GM12801 (cell line): ENCODE results near the gene DNAJC24.

ENCODE experiments used
- CTCF ChIP-seq: IDR thresholded peaks from one replicate; pipeline ENCODE4 v1.5.1; 2011; ENCODE audit warnings: control low read depth; ENCODE audit not compliant: insufficient read length; ENCODE audit errors: extremely low read depth

DNAJC24 gene

GRCh38 chr11:31415435-31415834 lies 45.8 kb downstream of the DNAJC24 start:
- no peak for TF ChIP-seq CTCF

- TF ChIP-seq CTCF = no peak
Measured at GRCh38 chr11:31417357-31417756, 47.7 kb downstream of the DNAJC24 start.

GRCh38 chr11:31417816-31418215 lies 48.2 kb downstream of the DNAJC24 start:
- no peak for TF ChIP-seq CTCF

- no peak for TF ChIP-seq CTCF
Measured at GRCh38 chr11:31419138-31419537, 49.5 kb downstream of the DNAJC24 start.

GRCh38 chr11:31419669-31420068 lies 50.0 kb downstream of the DNAJC24 start:
- TF ChIP-seq CTCF = no peak

- no peak for TF ChIP-seq CTCF
Measured at GRCh38 chr11:31421820-31422219, 52.2 kb downstream of the DNAJC24 start.

- no peak for TF ChIP-seq CTCF
Measured at GRCh38 chr11:31422703-31423102, 53.0 kb downstream of the DNAJC24 start.

- TF ChIP-seq CTCF = no peak
Measured at GRCh38 chr11:31424652-31425051, 55.0 kb downstream of the DNAJC24 start.
